Endothelial cell of umbilical vein (primary cell): ENCODE results near the gene TMEM120B.

ENCODE experiments used
- CTCF ChIP-seq, 2 donors: IDR thresholded peaks; 1 replicate in 1 of 2; 2 replicates in 1 of 2; pipeline ENCODE4 v1.5.1; 2011; ENCODE audit warnings: low read length in 2 of 2, mild to moderate bottlenecking in 2 of 2, moderate library complexity in 2 of 2, control low read depth in 1 of 2, inconsistent platforms in 1 of 2, low read depth in 1 of 2; ENCODE audit not compliant: insufficient read depth in 1 of 2; ENCODE audit errors: extremely low read depth in 1 of 2
- MAX ChIP-seq: IDR thresholded peaks from 2 replicates; pipeline ENCODE4 v1.6.1; 2011; ENCODE audit not compliant: insufficient read depth, insufficient read length
- POLR2A ChIP-seq: IDR thresholded peaks from 2 replicates; pipeline ENCODE4 v1.6.1; 2012; ENCODE audit warnings: low read depth, mild to moderate bottlenecking, control low read depth, low read length
- POLR2AphosphoS5 ChIP-seq: IDR thresholded peaks from 2 replicates; pipeline ENCODE4 v1.6.1; 2012; ENCODE audit warnings: low read depth, mild to moderate bottlenecking, control low read depth, low read length, moderate library complexity; ENCODE audit not compliant: insufficient read depth

- TF ChIP-seq CTCF (IDR thresholded peaks at IDR 0.05; ENCODE audit: extremely low read depth in 1 of 2, insufficient read depth in 1 of 2, low read depth in 1 of 2, low read length in 2 of 2) (no peak), POLR2A (no peak), POLR2AphosphoS5 (no peak), MAX (no peak)
Measured at GRCh38 chr12:121806546-121807423, 94.2 kb downstream of the TMEM120B start.
